Ishikawa (cell line): ENCODE data around the gene DGUOK.

ENCODE experiments used
- CEBPB ChIP-seq: IDR thresholded peaks from 2 replicates; pipeline ENCODE4 v1.6.1; 2012
- CREB1 ChIP-seq: IDR thresholded peaks from 2 replicates; pipeline ENCODE4 v1.6.1; 2012; ENCODE audit warnings: low read depth
- EGR1 ChIP-seq: IDR thresholded peaks from 2 replicates; pipeline ENCODE4 v1.6.1; 2012
- EP300 ChIP-seq: IDR thresholded peaks from 2 replicates; pipeline ENCODE4 v1.6.1; 2012; ENCODE audit warnings: borderline replicate concordance
- FOXM1 ChIP-seq: IDR thresholded peaks from 2 replicates; pipeline ENCODE4 v1.6.1; 2012; ENCODE audit warnings: low read depth, borderline replicate concordance
- MAX ChIP-seq: IDR thresholded peaks from 2 replicates; pipeline ENCODE4 v1.6.1; 2012
- NFIC ChIP-seq: IDR thresholded peaks from 2 replicates; pipeline ENCODE4 v1.6.1; 2012
- RAD21 ChIP-seq: IDR thresholded peaks from 2 replicates; pipeline ENCODE4 v1.6.1; 2012; ENCODE audit warnings: low read depth
- REST ChIP-seq: IDR thresholded peaks from 2 replicates; pipeline ENCODE4 v1.6.1; 2012; ENCODE audit warnings: low read depth, mild to moderate bottlenecking
- TAF1 ChIP-seq: IDR thresholded peaks from 2 replicates; pipeline ENCODE4 v1.6.1; 2012; ENCODE audit warnings: low read depth, mild to moderate bottlenecking
- TCF12 ChIP-seq: IDR thresholded peaks from 2 replicates; pipeline ENCODE4 v1.6.1; 2012; ENCODE audit warnings: low read depth
- TEAD4 ChIP-seq: IDR thresholded peaks from 2 replicates; pipeline ENCODE4 v1.6.1; 2012
- USF1 ChIP-seq: IDR thresholded peaks from 2 replicates; pipeline ENCODE4 v1.6.1; 2012
- YY1 ChIP-seq: IDR thresholded peaks from 2 replicates; pipeline ENCODE4 v1.6.1; 2012; ENCODE audit warnings: low read depth
- ZBTB7A ChIP-seq: IDR thresholded peaks from 2 replicates; pipeline ENCODE4 v1.6.1; 2012; ENCODE audit warnings: low read depth

The DGUOK gene

GRCh38 chr2:73917696-73918207, 8.9 kb upstream of the DGUOK start:
- TF ChIP-seq TAF1 (no peak), FOXM1 (no peak), USF1 (no peak)

- TF ChIP-seq FOXM1, result no peak
- no peak for TF ChIP-seq YY1
- no peak for TF ChIP-seq NFIC
- TF ChIP-seq RAD21, result no peak
- no peak for TF ChIP-seq TEAD4
- TF ChIP-seq EP300, result no peak
- TF ChIP-seq USF1, result no peak
- TF ChIP-seq TCF12, result no peak
- no peak for TF ChIP-seq ZBTB7A
- TF ChIP-seq TAF1, result no peak
- no peak for TF ChIP-seq MAX
- TF ChIP-seq CREB1, result no peak
- no peak for TF ChIP-seq REST
- no peak for TF ChIP-seq CEBPB
- TF ChIP-seq EGR1, result no peak
Measured at GRCh38 chr2:73918856-73919255, 7.8 kb upstream of the DGUOK start.

GRCh38 chr2:73919596-73920228, 7.0 kb upstream of the DGUOK start:
- TF ChIP-seq EP300, result no peak
- no peak for TF ChIP-seq MAX
- TF ChIP-seq YY1, result no peak
- TF ChIP-seq CEBPB, result no peak
- TF ChIP-seq TAF1, result no peak
- TF ChIP-seq REST, result no peak
- no peak for TF ChIP-seq EGR1

GRCh38 chr2:73920577-73921545, 5.8 kb upstream of the DGUOK start:
- TF ChIP-seq USF1 (no peak), RAD21 (peak; percentile 33; the same call in 1 of the 2 replicates)

- no peak for TF ChIP-seq FOXM1
Measured at GRCh38 chr2:73921581-73921980, 5.1 kb upstream of the DGUOK start.

- no peak for TF ChIP-seq CEBPB
Measured at GRCh38 chr2:73922681-73923080, 4.0 kb upstream of the DGUOK start.
